GM18861 (cell line): Measurements from ENCODE around the gene SAC3D1.
"Not testable (repeated sequence)": the region's sequence is repeated elsewhere in the genome, so short reads cannot be mapped to it uniquely, and the experiment has no call there.

Source experiments
- ATAC-seq: cut with Tn5 transposase; IDR thresholded peaks from one replicate; pipeline ENCODE4 v1.9.1; 2021; ENCODE audit not compliant: unreplicated experiment

SAC3D1 gene

GRCh38 chr11:65023502-65023901 is 17.5 kb upstream of the SAC3D1 start:
- ATAC-seq, result not testable (repeated sequence)

GRCh38 chr11:65026810-65027209 is 14.2 kb upstream of the SAC3D1 start:
- ATAC-seq, result no peak

- peak; percentile 79 for ATAC-seq
Measured at GRCh38 chr11:65027213-65028067, 13.6 kb upstream of the SAC3D1 start, which contains the start of gene SNX15. Gene SNX15 (plus strand): TSS chr11:65027439. CDS start chr11:65027538, 99 bp downstream.

GRCh38 chr11:65032216-65032615 is 8.8 kb upstream of the SAC3D1 start:
- ATAC-seq, result no peak

GRCh38 chr11:65034423-65034822 is 6.6 kb upstream of the SAC3D1 start:
- no peak for ATAC-seq

GRCh38 chr11:65035579-65035978 is 5.4 kb upstream of the SAC3D1 start:
- ATAC-seq, result no peak

GRCh38 chr11:65036931-65037330 is 4.1 kb upstream of the SAC3D1 start:
- no peak for ATAC-seq

- ATAC-seq, result no peak
Measured at GRCh38 chr11:65040520-65040846, 527 bp upstream of the SAC3D1 start.

- ATAC-seq, result no peak
Measured at GRCh38 chr11:65042891-65043290, 1.9 kb downstream of the SAC3D1 start.

GRCh38 chr11:65043881-65044501 is 3.0 kb downstream of the SAC3D1 start:
- no peak for ATAC-seq

GRCh38 chr11:65045061-65045460 is 4.1 kb downstream of the SAC3D1 start:
- no peak for ATAC-seq

- no peak for ATAC-seq
Measured at GRCh38 chr11:65045728-65046127, 4.7 kb downstream of the SAC3D1 start.

GRCh38 chr11:65047581-65048422 is 6.8 kb downstream of the SAC3D1 start:
- no peak for ATAC-seq

- ATAC-seq, result no peak
Measured at GRCh38 chr11:65051398-65051858, 10.4 kb downstream of the SAC3D1 start.

- no peak for ATAC-seq
Measured at GRCh38 chr11:65053827-65054508, 13.0 kb downstream of the SAC3D1 start.

- no peak for ATAC-seq
Measured at GRCh38 chr11:65055538-65055937, 14.5 kb downstream of the SAC3D1 start.

- ATAC-seq, result no peak
Measured at GRCh38 chr11:65056999-65057398, 16.0 kb downstream of the SAC3D1 start.

GRCh38 chr11:65057526-65057925 is 16.5 kb downstream of the SAC3D1 start:
- ATAC-seq, result no peak

- no peak for ATAC-seq
Measured at GRCh38 chr11:65058012-65058411, 17.0 kb downstream of the SAC3D1 start.

- ATAC-seq, result no peak
Measured at GRCh38 chr11:65058419-65059054, 17.5 kb downstream of the SAC3D1 start, which contains the start of gene NAALADL1. Gene NAALADL1 (minus strand): TSS chr11:65058553. CDS start chr11:65058521, 32 bp downstream.
